HEK293 (cell line): ENCODE data around the gene USP7.

ENCODE experiments used
- CTCF ChIA-PET: fragments of 350-600 bp; formaldehyde crosslinking; extraction: SDS; loops from one replicate; lab custom pipeline; 2021; ENCODE audit warnings: antibody characterized with exemption; lab: Yijun Ruan, JAX
- POLR2A ChIA-PET: fragments of 300-600 bp; formaldehyde crosslinking; extraction: SDS; loops from one replicate; lab custom pipeline; 2020; ENCODE audit warnings: antibody characterized with exemption, inconsistent platforms; lab: Yijun Ruan, JAX
- H3K27ac ChIP-seq: fragments of 200-500 bp; sonication (Bioruptor generic); 2 replicates; pipeline ENCODE4 v1.5.1; 2014; ENCODE audit warnings: low read depth, low read length, control low read depth, inconsistent platforms; ENCODE audit errors: extremely low read depth
- H3K36me3 ChIP-seq, 2 experiments: fragments of 200-500 bp in 1 of 2; sonication (Bioruptor generic) in 1 of 2; 1 replicate in 1 of 2; 2 replicates in 1 of 2; pipeline ENCODE4 v1.5.1; 2014 to 2017; ENCODE audit warnings: inconsistent platforms in 2 of 2, low read length in 2 of 2; ENCODE audit not compliant: control insufficient read depth in 2 of 2, insufficient read depth in 1 of 2
- H3K4me1 ChIP-seq: fragments of 200-500 bp; sonication (Bioruptor generic); 2 replicates; pipeline ENCODE4 v1.5.1; 2014; ENCODE audit warnings: mild to moderate bottlenecking, low read length, inconsistent platforms; ENCODE audit not compliant: control insufficient read depth, insufficient read depth
- H3K4me3 ChIP-seq: 2 replicates; pipeline ENCODE4 v1.5.1; 2011; ENCODE audit warnings: low read depth, mild to moderate bottlenecking, control low read depth, low read length, moderate library complexity
- H3K9me3 ChIP-seq: fragments of 200-500 bp; sonication (Bioruptor generic); 2 replicates; pipeline ENCODE4 v1.5.1; 2014; ENCODE audit warnings: low read depth, low read length, inconsistent platforms; ENCODE audit not compliant: control insufficient read depth, insufficient read depth
- BCL11A ChIP-seq: fragments of 450-650 bp; formaldehyde crosslinking; IDR thresholded peaks from 2 replicates; pipeline ENCODE4 v1.5.1; 2016; ENCODE audit warnings: low read depth, missing biosample characterization, missing genetic modification characterization
- FEZF1 ChIP-seq: fragments of 450-650 bp; formaldehyde crosslinking; IDR thresholded peaks from 2 replicates; pipeline ENCODE4 v1.5.1; 2016; ENCODE audit warnings: missing biosample characterization, missing genetic modification characterization
- KLF9 ChIP-seq: fragments of 450-650 bp; formaldehyde crosslinking; IDR thresholded peaks from 2 replicates; pipeline ENCODE4 v1.5.1; 2016; ENCODE audit warnings: missing biosample characterization, missing genetic modification characterization, low read depth
- MZF1 ChIP-seq: fragments of 450-650 bp; formaldehyde crosslinking; IDR thresholded peaks from 2 replicates; pipeline ENCODE4 v1.5.1; 2017; ENCODE audit warnings: missing biosample characterization, missing genetic modification characterization, borderline replicate concordance
- PRDM10 ChIP-seq: fragments of 450-650 bp; formaldehyde crosslinking; IDR thresholded peaks from 2 replicates; pipeline ENCODE4 v1.5.1; 2016; ENCODE audit warnings: missing biosample characterization, missing genetic modification characterization
- ZBTB21 ChIP-seq: fragments of 450-650 bp; formaldehyde crosslinking; IDR thresholded peaks from 2 replicates; pipeline ENCODE4 v1.5.1; 2017; ENCODE audit warnings: missing biosample characterization, missing genetic modification characterization
- ZEB2 ChIP-seq: fragments of 450-650 bp; formaldehyde crosslinking; IDR thresholded peaks from 2 replicates; pipeline ENCODE4 v1.5.1; 2016; ENCODE audit warnings: missing biosample characterization, missing genetic modification characterization
- ZNF132 ChIP-seq: fragments of 450-650 bp; formaldehyde crosslinking; IDR thresholded peaks from 2 replicates; pipeline ENCODE4 v1.5.1; 2017; ENCODE audit warnings: missing biosample characterization, missing genetic modification characterization, borderline replicate concordance
- ZNF2 ChIP-seq: fragments of 450-650 bp; formaldehyde crosslinking; IDR thresholded peaks from 2 replicates; pipeline ENCODE4 v1.5.1; 2016; ENCODE audit warnings: missing biosample characterization, missing genetic modification characterization
- ZNF211 ChIP-seq: fragments of 450-650 bp; formaldehyde crosslinking; IDR thresholded peaks from 2 replicates; pipeline ENCODE4 v1.5.1; 2016; ENCODE audit warnings: low read depth, missing biosample characterization, missing genetic modification characterization
- ZNF350 ChIP-seq: fragments of 450-650 bp; formaldehyde crosslinking; IDR thresholded peaks from 2 replicates; pipeline ENCODE4 v1.5.0; 2017; ENCODE audit warnings: missing biosample characterization, mild to moderate bottlenecking, missing genetic modification characterization
- ZNF433 ChIP-seq: fragments of 450-650 bp; formaldehyde crosslinking; IDR thresholded peaks from 2 replicates; pipeline ENCODE4 v1.5.1; 2016; ENCODE audit warnings: missing biosample characterization, missing genetic modification characterization, low read depth
- ZNF501 ChIP-seq: fragments of 450-650 bp; formaldehyde crosslinking; IDR thresholded peaks from 2 replicates; pipeline ENCODE4 v1.5.1; 2016; ENCODE audit warnings: missing biosample characterization, missing genetic modification characterization
- ZNF571 ChIP-seq: fragments of 450-650 bp; formaldehyde crosslinking; IDR thresholded peaks from 2 replicates; pipeline ENCODE4 v1.5.0; 2017; ENCODE audit warnings: missing biosample characterization, missing genetic modification characterization
- ZNF580 ChIP-seq: fragments of 450-650 bp; formaldehyde crosslinking; IDR thresholded peaks from 2 replicates; pipeline ENCODE4 v1.5.1; 2016; ENCODE audit warnings: missing biosample characterization, missing genetic modification characterization
- ZNF623 ChIP-seq: fragments of 450-650 bp; formaldehyde crosslinking; IDR thresholded peaks from 2 replicates; pipeline ENCODE4 v1.5.1; 2016; ENCODE audit warnings: missing biosample characterization, missing genetic modification characterization
- ZNF768 ChIP-seq: fragments of 450-650 bp; formaldehyde crosslinking; IDR thresholded peaks from 2 replicates; pipeline ENCODE4 v1.5.1; 2018; ENCODE audit warnings: missing biosample characterization, mild to moderate bottlenecking, missing genetic modification characterization
- ZSCAN30 ChIP-seq: fragments of 450-650 bp; IDR thresholded peaks from 2 replicates; pipeline ENCODE4 v1.5.1; 2018; ENCODE audit warnings: missing biosample characterization, mild to moderate bottlenecking, missing genetic modification characterization, moderate library complexity

The USP7 gene

GRCh38 chr16:8989099-8989878 is 25.6 kb upstream of the USP7 start:
- Histone ChIP-seq H3K36me3 (no peaks in the 10 kb centered on the region), H3K9me3 (no peaks in the 10 kb centered on the region), H3K4me1 (no peaks in the 10 kb centered on the region), H3K4me3 (no peak overlapping the region), H3K27ac (no peak overlapping the region)
- no peak for TF ChIP-seq ZNF350 (tag by site-specific recombination)
- TF ChIP-seq ZNF132 (tag by site-specific recombination), result no peak
- TF ChIP-seq ZNF211, result no peak
- TF ChIP-seq MZF1, result no peak
- no peak for TF ChIP-seq ZNF2
- no peak for TF ChIP-seq ZEB2 (tag by site-specific recombination)
- TF ChIP-seq ZNF501 (tag by site-specific recombination), result no peak
- no peak for TF ChIP-seq ZNF580 (tag by site-specific recombination)
- no peak for TF ChIP-seq ZNF433 (tag by site-specific recombination)
- no peak for TF ChIP-seq ZNF571 (tag by site-specific recombination)
- TF ChIP-seq ZNF768 (tag by site-specific recombination), result no peak
- TF ChIP-seq KLF9 (tag by site-specific recombination), result no peak
- no peak for TF ChIP-seq FEZF1 (tag by site-specific recombination)
- TF ChIP-seq BCL11A (tag by site-specific recombination), result no peak
- no peak for TF ChIP-seq ZSCAN30
- ChIA-PET POLR2A (interaction anchor here (0.6 kb wide), 1 partner anchor 40 kb away, joined by 4 read pairs; no protein-coding TSS in a partner anchor), CTCF (interaction anchor here (0.9 to 1.0 kb wide), 2 partner anchors 61 to 88 kb away, joined by 3 to 4 read pairs; no protein-coding TSS in a partner anchor)

- no peak overlapping the region for H3K4me3 ChIP-seq
- CTCF ChIA-PET, result no interaction called here
- H3K9me3 ChIP-seq, result no peaks in the 10 kb centered on the region
- TF ChIP-seq ZBTB21 (tag by site-specific recombination), result no peak
- peak; percentile 53 for TF ChIP-seq ZNF623
- POLR2A ChIA-PET, result interaction anchor here (0.6 kb wide), 1 partner anchor 165 kb away, joined by 3 read pairs; no protein-coding TSS in a partner anchor
- H3K4me1 ChIP-seq, result no peaks in the 10 kb centered on the region
- no peak overlapping the region for H3K27ac ChIP-seq
- no peaks in the 10 kb centered on the region for H3K36me3 ChIP-seq
Observed at GRCh38 chr16:8986818-8987191, 23.1 kb upstream of the USP7 start.

GRCh38 chr16:8986111-8986510 is 22.4 kb upstream of the USP7 start:
- Histone ChIP-seq H3K4me1 (no peaks in the 10 kb centered on the region), H3K36me3 (no peaks in the 10 kb centered on the region), H3K27ac (no peak overlapping the region), H3K9me3 (no peaks in the 10 kb centered on the region), H3K4me3 (no peak overlapping the region)
- ChIA-PET CTCF (interaction anchor here (0.6 kb wide), 1 partner anchor 23 kb away, joined by 3 read pairs; no protein-coding TSS in a partner anchor), POLR2A (interaction anchor here (0.6 kb wide), 1 partner anchor 166 kb away, joined by 3 read pairs; no protein-coding TSS in a partner anchor)
- TF ChIP-seq PRDM10 (tag by site-specific recombination) (0 out of 2 replicates have a peak, but pooled peaks have one; percentile 13), ZBTB21 (tag by site-specific recombination) (no peak)
